Effector memory CD4-positive, alpha-beta T cell (primary cell): ENCODE data around the gene MAGT1.
"Not testable (repeated sequence)": the region's sequence is repeated elsewhere in the genome, so short reads cannot be mapped to it uniquely, and the experiment has no call there.

Source experiments
- DNase-seq, 3 donors: peaks; one replicate each; pipeline ENCODE4 v3.0.0-alpha.2; 2020
- H3K27ac ChIP-seq: 2 replicates; pipeline ENCODE4 v1.7.0; 2013; ENCODE audit warnings: mild to moderate bottlenecking, low read length, moderate library complexity; ENCODE audit not compliant: insufficient read depth, poor library complexity, severe bottlenecking
- H3K27me3 ChIP-seq: replicated peaks from 2 replicates; pipeline ENCODE4 v1.7.0; 2013; ENCODE audit warnings: mild to moderate bottlenecking, low read length; ENCODE audit not compliant: insufficient read depth, control insufficient read depth, poor library complexity, severe bottlenecking
- H3K36me3 ChIP-seq: 2 replicates; pipeline ENCODE4 v1.7.0; 2013; ENCODE audit warnings: mild to moderate bottlenecking, low read length, moderate library complexity; ENCODE audit not compliant: control insufficient read depth, insufficient read depth
- H3K4me1 ChIP-seq: 2 replicates; pipeline ENCODE4 v1.7.0; 2013; ENCODE audit warnings: low read length, mild to moderate bottlenecking; ENCODE audit not compliant: control insufficient read depth, insufficient read depth, poor library complexity, severe bottlenecking
- H3K4me3 ChIP-seq: 2 replicates; pipeline ENCODE4 v1.7.0; 2013; ENCODE audit warnings: low read length, low read depth, mild to moderate bottlenecking; ENCODE audit not compliant: insufficient read depth, poor library complexity, severe bottlenecking
- H3K9me3 ChIP-seq: 2 replicates; pipeline ENCODE4 v1.7.0; 2013; ENCODE audit warnings: mild to moderate bottlenecking, low read length, moderate library complexity; ENCODE audit not compliant: control insufficient read depth

MAGT1 gene

GRCh38 chrX:77919370-77919769 is 24.1 kb upstream of the MAGT1 start:
- H3K4me1 ChIP-seq, H3K4me3 ChIP-seq, H3K27ac ChIP-seq, H3K9me3 ChIP-seq, DNase-seq, H3K36me3 ChIP-seq, H3K27me3 ChIP-seq: not testable (repeated sequence)

- Histone ChIP-seq H3K36me3 (no peaks in the 10 kb centered on the region), H3K9me3 (no peaks in the 10 kb centered on the region), H3K27me3 (no peaks in the 10 kb centered on the region), H3K27ac (no peak overlapping the region), H3K4me3 (no peak overlapping the region), H3K4me1 (no peaks in the 10 kb centered on the region)
- no peak for DNase-seq
Measured at GRCh38 chrX:77918568-77918967, 23.3 kb upstream of the MAGT1 start.

- Histone ChIP-seq H3K4me1 (no peaks in the 10 kb centered on the region), H3K36me3 (no peaks in the 10 kb centered on the region), H3K27me3 (no peaks in the 10 kb centered on the region), H3K27ac (no peak overlapping the region), H3K4me3 (no peak overlapping the region), H3K9me3 (no peaks in the 10 kb centered on the region)
- no peak for DNase-seq
Measured at GRCh38 chrX:77917294-77917933, 22.2 kb upstream of the MAGT1 start.

- no peaks in the 10 kb centered on the region for H3K27me3 ChIP-seq
- no peaks in the 10 kb centered on the region for H3K36me3 ChIP-seq
- DNase-seq: peak; percentile 87 to 88 (median 87)
- H3K4me3 ChIP-seq: peak within 1 kb of the TSS; percentile 59
- peak within 1 kb of the TSS; percentile 79 for H3K27ac ChIP-seq
- H3K9me3 ChIP-seq: no peaks in the 10 kb centered on the region
- no peaks in the 10 kb centered on the region for H3K4me1 ChIP-seq
Measured at GRCh38 chrX:77910108-77910840, 15.0 kb upstream of the MAGT1 start, which contains the start of gene ATP7A. ATP7A (plus strand) TSS chrX:77910693; CDS start chrX:77971642, 60,949 bp downstream.

GRCh38 chrX:77901506-77901905 is 6.3 kb upstream of the MAGT1 start:
- Histone ChIP-seq H3K4me1 (no peaks in the 10 kb centered on the region), H3K9me3 (no peaks in the 10 kb centered on the region), H3K36me3 (peaks cover 9% of the 10 kb centered on the region), H3K4me3 (no peak overlapping the region), H3K27ac (no peak overlapping the region), H3K27me3 (no peaks in the 10 kb centered on the region)
- no peak for DNase-seq

GRCh38 chrX:77900688-77901087 is 5.5 kb upstream of the MAGT1 start:
- peaks cover 9% of the 10 kb centered on the region for H3K36me3 ChIP-seq
- H3K4me1 ChIP-seq: no peaks in the 10 kb centered on the region
- H3K4me3 ChIP-seq: peak overlapping the region; percentile 54
- no peaks in the 10 kb centered on the region for H3K27me3 ChIP-seq
- no peak for DNase-seq
- H3K27ac ChIP-seq: peak overlapping the region; percentile 86
- no peaks in the 10 kb centered on the region for H3K9me3 ChIP-seq

GRCh38 chrX:77899081-77899828 is 4.0 kb upstream of the MAGT1 start, which contains the start of gene COX7B:
COX7B (plus strand) TSS chrX:77899468; CDS start chrX:77899554, 86 bp downstream.
- no peaks in the 10 kb centered on the region for H3K9me3 ChIP-seq
- peak within 1 kb of the TSS; percentile 54 for H3K4me3 ChIP-seq
- H3K4me1 ChIP-seq: no peaks in the 10 kb centered on the region
- peak within 1 kb of the TSS; percentile 86 for H3K27ac ChIP-seq
- peaks cover 9% of the 10 kb centered on the region for H3K36me3 ChIP-seq
- H3K27me3 ChIP-seq: no peaks in the 10 kb centered on the region
- DNase-seq: peak; percentile 41 to 63 (median 54)

- Histone ChIP-seq H3K36me3 (no peaks in the 10 kb centered on the region), H3K27me3 (no peaks in the 10 kb centered on the region), H3K4me1 (no peaks in the 10 kb centered on the region), H3K9me3 (no peaks in the 10 kb centered on the region), H3K27ac (no peak overlapping the region), H3K4me3 (no peak overlapping the region)
- no peak for DNase-seq
Measured at GRCh38 chrX:77893713-77894112, 1.5 kb downstream of the MAGT1 start.

GRCh38 chrX:77892887-77893286 is 2.3 kb downstream of the MAGT1 start:
- DNase-seq: no peak
- Histone ChIP-seq H3K36me3 (no peaks in the 10 kb centered on the region), H3K27ac (no peak overlapping the region), H3K27me3 (no peaks in the 10 kb centered on the region), H3K9me3 (no peaks in the 10 kb centered on the region), H3K4me1 (no peaks in the 10 kb centered on the region), H3K4me3 (no peak overlapping the region)

- not testable (repeated sequence) for H3K4me3 ChIP-seq, H3K36me3 ChIP-seq, H3K4me1 ChIP-seq, H3K27ac ChIP-seq, DNase-seq, H3K27me3 ChIP-seq, H3K9me3 ChIP-seq
Measured at GRCh38 chrX:77881418-77881817, 13.8 kb downstream of the MAGT1 start.
